Left hindlimb (tissue), 1 donor: ENCODE measurements around the gene GPR82.
A peak's percentile ranks its signal among the peaks of the same experiment; 100 is the strongest.
"Not testable (repeated sequence)": the region's sequence is repeated elsewhere in the genome, so short reads cannot be mapped to it uniquely, and the experiment has no call there.

Experiments
- DNase-seq: peaks from one replicate; pipeline ENCODE4 v3.0.0-alpha.2; 2018

Gene GPR82

DNA sequence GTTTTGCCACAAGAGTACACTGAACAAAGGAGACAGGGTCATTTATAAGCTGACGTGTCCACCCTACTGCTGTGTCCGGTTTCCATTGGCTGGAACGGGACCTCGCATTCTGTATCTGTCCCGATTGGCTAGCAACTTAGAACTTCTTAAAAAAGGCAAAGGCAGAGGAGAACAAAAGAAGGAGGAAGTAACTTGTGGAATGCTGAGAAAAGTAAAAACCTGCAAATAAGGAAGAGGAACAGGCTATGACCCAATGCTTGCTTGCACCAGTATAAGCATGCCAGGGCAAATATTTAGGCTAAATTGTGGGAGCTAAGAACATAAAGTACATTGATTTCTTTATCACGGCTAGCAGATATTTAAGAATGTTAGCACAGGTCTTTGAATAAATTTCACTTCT lies 4.4 kb upstream of the GPR82 start:
- not testable (repeated sequence) for DNase-seq

DNA sequence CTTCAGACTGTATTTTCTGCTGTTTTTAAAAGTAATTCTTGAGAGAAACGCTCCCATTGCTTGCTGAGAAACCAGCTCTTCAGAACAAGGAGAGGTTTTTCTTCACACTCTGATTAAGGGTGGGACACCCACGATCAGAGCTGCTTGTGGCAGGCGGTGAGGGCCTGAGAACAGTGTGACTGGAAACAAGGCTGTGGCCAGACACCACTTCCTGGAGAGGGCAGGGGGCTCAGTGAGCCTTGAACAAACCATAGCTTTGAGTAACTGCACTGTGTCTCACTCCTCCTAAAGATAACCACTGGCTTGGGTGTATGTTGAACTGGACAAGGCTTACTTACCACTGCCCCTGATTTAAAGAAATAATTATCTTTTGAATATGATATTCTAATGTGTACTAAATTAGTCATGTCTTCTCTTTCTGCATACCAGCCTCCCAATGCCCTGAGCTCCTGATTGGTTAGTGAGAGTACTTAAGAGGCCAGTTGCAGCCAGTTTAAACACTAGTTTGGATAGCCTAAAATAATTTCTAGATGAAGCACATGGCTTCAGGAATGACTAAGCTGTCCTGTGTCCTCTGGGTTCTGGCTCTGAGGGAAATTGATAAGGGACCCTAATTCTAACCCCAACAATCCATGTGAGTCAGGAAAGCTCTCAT lies 3.7 kb upstream of the GPR82 start:
- peak; percentile 34 for DNase-seq

DNA sequence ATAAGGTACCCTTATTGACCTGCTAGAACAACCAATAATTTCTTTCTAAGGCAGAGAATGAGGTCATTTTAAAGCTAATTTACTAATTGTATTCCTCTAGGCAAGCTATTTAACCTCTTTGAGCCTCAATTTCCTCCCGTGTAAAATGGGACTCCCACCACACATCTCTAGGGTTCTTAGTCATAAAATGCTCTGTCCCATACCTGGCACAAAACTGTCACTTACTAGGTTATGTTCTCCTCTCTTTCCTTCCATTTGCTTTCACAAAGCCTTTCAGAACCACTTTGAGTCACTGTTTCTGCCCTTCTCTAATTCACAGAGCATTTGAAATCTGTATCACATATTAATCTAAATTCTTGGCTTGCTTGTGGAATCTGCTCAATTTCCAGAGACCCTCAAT lies 2.4 kb upstream of the GPR82 start:
- no peak for DNase-seq

DNA sequence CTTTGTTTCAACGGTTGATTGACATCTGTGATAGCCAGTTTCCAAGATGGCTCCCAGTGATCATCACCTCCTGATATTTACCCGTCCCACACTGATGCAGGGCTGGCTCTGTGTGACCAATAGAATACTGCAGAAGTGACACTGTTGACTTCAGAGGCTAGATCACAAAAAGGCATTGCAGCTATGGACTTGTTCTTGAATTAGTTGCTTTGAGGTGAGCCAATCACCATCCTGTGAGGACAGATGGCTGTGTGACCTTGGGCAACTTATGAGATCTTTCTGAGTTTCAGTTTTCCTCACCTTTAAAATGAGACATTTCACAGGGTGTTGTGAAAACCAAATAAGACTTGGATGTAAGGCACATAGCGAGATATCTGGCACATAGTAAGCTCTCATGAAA lies 1.8 kb upstream of the GPR82 start:
- no peak for DNase-seq

DNA sequence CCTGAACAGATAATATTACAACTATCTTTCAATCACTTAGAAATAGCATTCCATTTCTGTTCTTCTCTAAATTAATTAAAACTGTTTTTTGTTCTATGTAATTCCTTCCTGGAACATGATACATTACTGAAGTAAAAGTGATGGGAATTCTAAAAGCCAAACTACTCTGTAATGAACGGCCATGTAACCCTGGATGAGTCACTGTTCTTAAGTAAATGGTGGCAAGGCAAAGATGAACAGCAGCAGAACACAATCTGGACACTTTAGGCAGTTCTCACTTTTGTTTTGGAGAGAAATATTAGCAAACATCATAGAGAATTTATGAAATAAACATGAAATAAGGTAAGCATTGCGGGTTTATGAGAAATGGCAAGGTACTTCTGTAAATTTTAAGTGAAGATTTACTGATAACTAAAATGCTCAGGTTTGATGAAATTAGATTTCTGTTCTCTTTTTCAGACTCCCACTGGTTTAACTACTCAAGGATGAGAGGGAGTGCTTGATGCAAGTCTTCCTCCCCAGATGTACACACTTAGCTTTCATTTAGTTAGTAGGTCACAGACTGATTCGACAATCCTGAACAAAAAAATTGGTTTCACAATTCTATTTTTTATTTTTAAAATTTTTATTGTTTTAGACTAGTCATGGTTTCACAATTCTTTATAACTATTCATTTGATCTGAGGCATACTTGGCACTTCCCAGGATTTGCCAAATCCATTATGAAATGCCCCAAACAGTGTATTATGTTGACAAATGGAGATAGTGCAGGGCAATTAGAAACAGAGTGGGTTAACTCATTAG lies 964 bp upstream of the GPR82 start:
- no peak for DNase-seq

DNA sequence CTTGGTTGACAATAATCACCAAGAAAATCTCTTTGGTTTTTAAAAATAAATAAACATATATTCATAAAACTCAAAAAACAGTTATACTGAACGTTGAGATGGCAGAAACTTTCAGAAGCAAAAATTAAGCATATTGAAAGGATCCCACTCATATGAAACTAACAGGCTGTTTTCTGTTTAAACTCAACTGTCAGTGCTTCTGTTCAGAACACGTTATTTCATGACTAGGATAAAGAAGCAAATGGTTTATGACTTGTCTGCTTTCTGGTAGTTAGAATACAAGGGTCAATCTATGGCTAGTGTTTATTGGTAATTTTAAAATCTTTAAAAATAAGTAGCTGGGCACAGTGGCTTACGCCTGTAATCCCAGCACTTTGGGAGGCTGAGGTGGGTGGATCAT lies 4.1 kb downstream of the GPR82 start:
- no peak for DNase-seq

DNA sequence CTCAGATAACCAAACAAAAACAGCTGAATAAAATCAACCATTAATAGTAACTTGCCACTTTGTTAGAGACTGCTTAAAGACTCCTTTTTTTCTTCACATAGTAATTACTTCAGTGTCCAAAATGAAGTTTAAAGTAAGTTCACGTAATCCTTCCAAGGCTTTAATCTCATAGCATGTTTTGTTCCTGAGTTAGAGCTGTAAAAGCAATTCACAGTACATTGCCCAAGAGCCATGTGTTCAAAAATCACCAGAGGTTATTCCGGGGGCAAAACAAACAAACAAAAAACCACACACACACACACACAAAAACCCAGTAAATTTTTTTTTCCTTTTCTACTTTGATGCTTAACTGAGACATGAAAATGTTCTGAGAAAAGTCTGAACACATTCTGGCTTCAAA lies 6.1 kb downstream of the GPR82 start:
- no peak for DNase-seq

DNA sequence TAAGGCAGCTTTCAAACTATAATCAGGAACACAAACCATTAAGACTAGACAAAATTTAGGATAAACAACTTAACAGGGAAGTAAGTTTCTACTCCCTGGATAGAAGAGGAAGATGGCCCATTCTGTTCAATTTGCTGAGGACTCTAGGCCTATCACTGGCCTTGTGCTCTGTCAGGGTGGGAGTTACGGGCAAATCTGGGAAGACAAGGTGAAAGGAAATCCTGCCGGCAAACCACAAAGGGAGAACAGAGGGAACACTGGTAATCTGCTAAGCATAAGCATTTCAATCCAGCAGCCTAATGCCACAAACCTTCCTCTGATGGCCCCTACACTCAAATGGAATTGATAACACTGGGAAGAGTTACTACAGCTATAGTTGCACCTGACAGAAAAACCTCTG lies 8.3 kb downstream of the GPR82 start:
- DNase-seq, result no peak

DNA sequence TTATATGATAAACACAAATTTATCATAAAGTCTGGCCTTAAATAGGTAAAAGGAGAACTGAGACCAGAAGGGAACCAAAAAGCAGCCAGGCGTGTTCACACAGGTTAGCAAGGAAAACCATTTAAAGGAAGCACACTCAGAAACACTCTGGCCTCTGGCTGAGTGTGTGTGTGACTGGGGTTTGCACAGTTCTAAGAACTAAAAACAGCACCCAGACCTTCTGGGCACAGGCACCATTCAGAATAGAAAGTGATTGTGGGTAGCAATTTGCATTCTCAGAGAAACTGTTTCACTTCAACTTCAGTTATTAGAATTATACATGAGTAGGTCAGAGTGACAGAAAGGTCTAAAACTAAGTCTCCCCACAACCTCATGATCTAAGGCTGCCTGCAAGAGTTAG lies 10.0 kb downstream of the GPR82 start:
- DNase-seq, result no peak

DNA sequence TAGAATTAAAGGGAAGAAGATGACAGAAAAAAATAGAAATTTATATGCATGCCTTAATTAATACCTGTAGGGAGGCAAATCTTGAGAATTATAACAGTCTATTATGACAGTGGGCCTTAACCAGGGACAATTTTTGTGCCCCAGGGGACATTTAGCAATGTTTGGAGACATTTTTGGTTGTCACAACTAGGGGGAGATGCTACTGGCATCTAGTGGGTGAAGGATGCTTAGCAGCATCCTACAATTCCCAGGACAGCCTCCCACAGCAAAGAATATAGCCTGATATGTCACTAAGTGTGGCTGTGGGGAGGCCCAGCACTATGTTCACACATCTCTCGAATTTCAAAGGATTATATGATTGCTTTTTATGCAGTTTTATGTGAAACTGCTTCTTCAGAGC lies 10.5 kb downstream of the GPR82 start:
- no peak for DNase-seq

DNA sequence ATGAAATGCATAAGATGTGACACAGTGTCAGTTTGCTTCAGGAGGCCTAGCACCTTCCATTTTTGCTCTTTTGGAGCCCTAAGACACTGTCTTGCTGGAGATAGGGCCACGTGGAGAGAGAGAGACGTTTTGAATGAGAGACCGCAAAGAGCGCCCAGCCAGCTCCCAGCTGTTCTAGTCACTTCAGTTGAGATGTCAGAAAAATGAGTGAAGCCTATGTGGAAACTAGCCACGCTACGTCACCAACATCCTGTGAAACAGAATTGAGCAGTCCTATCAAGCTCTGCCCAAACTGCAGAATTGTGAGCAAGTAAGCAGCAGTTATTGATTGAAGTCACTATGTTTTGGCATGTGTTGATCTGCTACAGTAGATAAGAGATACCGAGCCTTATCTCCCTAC lies 13.1 kb downstream of the GPR82 start:
- no peak for DNase-seq

DNA sequence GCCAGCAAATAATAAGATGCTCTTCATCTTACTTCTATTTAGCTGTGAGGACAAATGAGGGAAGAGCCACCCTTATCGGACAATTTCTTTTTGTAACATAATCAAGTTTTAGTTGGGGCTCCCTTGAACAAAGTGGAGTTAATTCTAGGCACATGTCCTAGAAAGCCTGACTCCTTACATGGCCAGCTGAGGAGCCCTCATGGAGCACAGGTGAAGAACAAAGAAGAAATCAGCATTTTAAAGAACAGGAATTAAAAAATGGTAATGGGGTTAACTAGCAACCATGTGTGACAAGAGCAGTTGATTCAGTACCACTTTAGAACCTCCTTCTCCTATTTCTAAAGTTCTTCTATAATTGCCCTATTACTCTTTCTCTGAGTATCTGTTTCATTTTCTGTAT lies 15.9 kb downstream of the GPR82 start:
- no peak for DNase-seq

DNA sequence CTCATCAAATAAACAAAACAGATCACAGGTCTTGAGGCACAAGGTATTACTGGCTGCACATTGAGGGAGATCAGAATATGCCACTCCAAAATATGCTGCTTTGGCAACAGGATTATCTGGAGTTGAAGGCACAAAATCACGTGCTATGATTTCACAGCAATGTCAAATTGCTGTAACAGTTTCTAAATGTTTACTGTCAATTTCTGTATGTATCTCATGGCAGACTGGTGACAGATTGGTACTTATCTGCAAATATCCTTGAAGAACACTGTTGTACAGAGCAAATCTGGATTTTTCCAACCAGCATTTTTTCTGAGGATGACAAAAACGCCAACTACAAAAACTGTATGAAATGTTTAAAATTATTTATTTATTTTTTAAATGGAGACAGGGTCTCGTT lies 26.7 kb downstream of the GPR82 start:
- DNase-seq, result no peak

DNA sequence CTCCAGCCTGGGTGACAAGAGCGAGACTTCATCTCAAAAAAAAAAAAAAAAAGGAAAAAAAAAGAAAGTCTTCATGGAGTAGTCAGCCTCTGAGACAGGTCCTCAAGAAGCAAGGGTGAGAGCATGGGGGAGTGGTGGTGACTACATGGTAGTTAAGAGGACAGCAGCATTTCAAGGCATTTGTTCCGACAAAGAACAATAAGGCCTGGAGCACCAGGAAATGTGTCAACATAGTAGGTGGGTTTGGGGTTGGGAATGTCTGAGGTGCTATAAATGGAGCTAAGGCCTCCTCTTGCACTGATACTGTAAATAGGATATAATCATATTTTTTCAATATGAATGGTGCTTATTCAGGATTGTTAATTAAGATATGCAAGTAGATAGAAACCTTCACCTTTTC lies 34.4 kb downstream of the GPR82 start:
- no peak for DNase-seq

DNA sequence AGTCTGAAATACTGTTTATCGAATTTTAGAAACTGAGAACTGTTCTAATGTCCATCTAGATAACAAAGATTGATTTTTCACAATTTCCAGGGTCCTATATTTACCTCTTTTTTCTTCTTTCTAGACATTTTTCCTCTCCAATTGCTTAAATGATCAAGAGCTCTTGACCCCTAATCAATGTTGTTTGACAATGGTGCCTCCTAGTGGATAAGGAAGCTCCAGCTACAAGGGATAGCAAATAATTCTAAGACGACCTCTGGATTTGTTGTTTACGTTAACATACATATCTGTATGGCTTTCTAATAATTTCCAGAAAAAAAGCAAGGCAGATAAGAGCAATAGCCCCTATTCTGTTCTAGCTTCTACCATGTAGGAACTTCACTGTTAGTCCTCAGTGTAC lies 35.8 kb downstream of the GPR82 start:
- no peak for DNase-seq

DNA sequence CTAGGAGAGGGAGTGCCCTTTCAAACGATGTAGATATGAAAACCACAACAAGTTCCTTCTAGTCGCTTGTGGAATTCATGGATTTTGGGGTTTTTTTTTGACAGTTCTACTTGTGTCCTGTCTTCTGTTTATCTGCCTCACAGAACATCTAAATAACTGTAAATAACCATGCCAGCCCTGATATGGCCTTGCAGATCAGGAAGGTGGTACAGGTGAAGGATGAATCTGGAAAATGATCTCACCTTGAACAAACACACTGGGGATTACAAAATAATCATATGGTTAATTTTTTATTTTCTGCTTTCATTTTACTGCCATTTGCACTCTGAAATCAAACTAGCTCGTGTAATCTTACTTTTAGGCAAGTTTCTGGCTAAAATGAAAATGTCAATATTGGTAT lies 37.2 kb downstream of the GPR82 start:
- no peak for DNase-seq

DNA sequence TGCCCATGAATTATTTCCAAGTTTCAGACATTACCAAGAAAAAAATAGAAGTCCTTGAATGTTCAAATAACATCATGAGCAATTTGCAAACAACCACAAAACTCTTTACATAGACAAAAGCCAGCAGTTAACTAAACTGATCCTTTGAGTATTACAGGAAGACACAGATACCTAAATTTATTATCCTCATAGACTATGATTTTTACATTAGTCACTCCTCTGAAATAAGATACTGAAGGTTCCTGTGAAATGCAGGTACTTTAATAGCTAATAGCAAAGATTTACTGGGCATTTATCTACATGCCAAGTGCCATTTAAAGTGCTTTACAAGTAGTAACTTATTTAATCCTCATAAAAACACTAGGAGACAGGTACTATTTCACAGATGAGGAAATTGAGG lies 37.7 kb downstream of the GPR82 start:
- DNase-seq, result no peak

DNA sequence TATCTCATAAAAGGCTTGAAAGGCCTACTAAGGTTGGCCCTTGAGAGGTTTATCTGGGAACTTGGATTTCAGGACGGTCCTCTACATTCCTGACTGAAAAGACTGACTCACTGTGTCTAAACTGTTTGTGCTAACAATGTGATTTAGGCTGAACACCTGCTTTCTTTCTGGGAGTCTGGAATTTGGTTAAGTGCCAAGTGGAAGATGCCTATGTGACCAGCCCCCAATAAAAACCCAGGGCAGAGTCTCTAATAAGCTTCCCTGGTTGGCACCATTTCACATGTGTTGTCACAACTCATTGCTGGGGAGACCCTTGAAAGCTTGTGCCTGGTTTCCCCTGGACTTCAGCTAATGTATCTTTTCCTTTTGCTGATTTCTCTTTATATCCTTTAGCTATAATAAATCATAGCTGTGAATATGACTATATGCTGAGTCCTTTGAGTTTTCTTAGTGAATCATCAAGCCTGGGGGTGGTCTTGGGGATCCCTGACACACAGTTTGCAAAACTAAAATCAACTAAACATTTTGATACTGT lies 55.1 kb downstream of the GPR82 start:
- DNase-seq, result no peak
